ENCODE data around the gene H1-8.

- TF ChIP-seq CTCF (IDR thresholded peaks at IDR 0.05) = no peak
- TF ChIP-seq POLR2A (IDR thresholded peaks at IDR 0.05) = no peak
- TF ChIP-seq EP300 (IDR thresholded peaks at IDR 0.05) = no peak
Measured at GRCh38 chr3:129519449-129519848, 23.5 kb upstream of the H1-8 start.

All from tibial nerve (tissue), 4 donors.